Chondrocyte (in vitro differentiated cells): Measurements from ENCODE around the gene G3BP1. TPM values are rescaled to one million over a fixed set of nuclear protein-coding genes. Genes with fewer than 3 reads are reported as not detected.

Source experiments
- total RNA-seq: library from RNA; stranded (reverse); gene quantifications from 3 replicates; pipeline ENCODE4 v1.2.1, GENCODE V29; 2021

G3BP1 gene
- total RNA-seq, 1 donor from 2014 or later = 181 TPM

Other genes starting within 250 kb of the G3BP1 start
- gene FAT2, start 180.6 kb upstream of the G3BP1 start, total RNA-seq = 2.2 to 20.9 TPM (median 2.3 TPM) in 3 replicates
- gene SPARC, start 85.0 kb upstream of the G3BP1 start, total RNA-seq = 19,093 to 24,474 TPM (median 24,306 TPM) in 3 replicates
- 104 to 129 TPM (median 128 TPM) in 3 replicates for gene ATOX1, start 13.3 kb upstream of the G3BP1 start, total RNA-seq
- not detected in 3 replicates for gene GLRA1, start 152.9 kb downstream of the G3BP1 start, total RNA-seq